PC-3 (cell line): ENCODE measurements around the gene SPRR5.

Experiments
- EZH2 ChIP-seq: fragments of 300-600 bp; sonication (generic); IDR thresholded peaks from one replicate; pipeline ENCODE4 v1.6.1; 2017; ENCODE audit warnings: antibody characterized with exemption, mild to moderate bottlenecking, low read length; ENCODE audit not compliant: unreplicated experiment
- EZH2phosphoT487 ChIP-seq: fragments of 300-600 bp; sonication (generic); IDR thresholded peaks from 2 replicates; pipeline ENCODE4 v1.6.1; 2018; ENCODE audit warnings: mild to moderate bottlenecking, antibody characterized with exemption, low read length, borderline replicate concordance
- TF ChIP-seq, protein P1 (sequence below): fragments of 300-600 bp; sonication (generic); conservative IDR thresholded peaks from 2 replicates; pipeline ENCODE4 v1.5.1; 2017; ENCODE audit warnings: antibody characterized with exemption, low read depth, mild to moderate bottlenecking, low read length

DNA sequence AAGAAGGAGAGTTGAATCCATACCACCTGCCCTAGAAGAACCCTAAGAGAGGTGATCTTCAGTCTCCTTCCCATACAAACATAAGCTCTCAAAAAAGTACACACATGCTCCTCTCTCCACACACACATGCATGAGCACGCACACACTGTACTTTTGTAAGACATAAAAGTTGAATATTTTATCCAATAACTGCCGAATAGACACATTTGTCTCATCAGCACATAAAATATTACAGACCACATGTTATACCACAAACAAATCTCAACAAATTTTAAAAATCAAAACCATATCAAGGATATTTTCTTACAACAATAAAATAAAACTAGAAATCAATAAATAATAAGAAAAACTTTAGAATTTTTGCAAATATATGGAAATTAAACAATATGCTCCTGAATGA, 39.6 kb downstream of the SPRR5 start:
- TF ChIP-seq, protein P1, sequence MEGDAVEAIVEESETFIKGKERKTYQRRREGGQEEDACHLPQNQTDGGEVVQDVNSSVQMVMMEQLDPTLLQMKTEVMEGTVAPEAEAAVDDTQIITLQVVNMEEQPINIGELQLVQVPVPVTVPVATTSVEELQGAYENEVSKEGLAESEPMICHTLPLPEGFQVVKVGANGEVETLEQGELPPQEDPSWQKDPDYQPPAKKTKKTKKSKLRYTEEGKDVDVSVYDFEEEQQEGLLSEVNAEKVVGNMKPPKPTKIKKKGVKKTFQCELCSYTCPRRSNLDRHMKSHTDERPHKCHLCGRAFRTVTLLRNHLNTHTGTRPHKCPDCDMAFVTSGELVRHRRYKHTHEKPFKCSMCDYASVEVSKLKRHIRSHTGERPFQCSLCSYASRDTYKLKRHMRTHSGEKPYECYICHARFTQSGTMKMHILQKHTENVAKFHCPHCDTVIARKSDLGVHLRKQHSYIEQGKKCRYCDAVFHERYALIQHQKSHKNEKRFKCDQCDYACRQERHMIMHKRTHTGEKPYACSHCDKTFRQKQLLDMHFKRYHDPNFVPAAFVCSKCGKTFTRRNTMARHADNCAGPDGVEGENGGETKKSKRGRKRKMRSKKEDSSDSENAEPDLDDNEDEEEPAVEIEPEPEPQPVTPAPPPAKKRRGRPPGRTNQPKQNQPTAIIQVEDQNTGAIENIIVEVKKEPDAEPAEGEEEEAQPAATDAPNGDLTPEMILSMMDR: no peak
- TF ChIP-seq EZH2 (no peak), EZH2phosphoT487 (no peak)
